Kidney tubule cell (primary cell): ENCODE data around the gene NOC2L.

Experiments
- DNase-seq: peaks from one replicate; pipeline ENCODE4 v3.0.0-alpha.2; 2018; ENCODE audit warnings: low spot score

The NOC2L gene

DNA sequence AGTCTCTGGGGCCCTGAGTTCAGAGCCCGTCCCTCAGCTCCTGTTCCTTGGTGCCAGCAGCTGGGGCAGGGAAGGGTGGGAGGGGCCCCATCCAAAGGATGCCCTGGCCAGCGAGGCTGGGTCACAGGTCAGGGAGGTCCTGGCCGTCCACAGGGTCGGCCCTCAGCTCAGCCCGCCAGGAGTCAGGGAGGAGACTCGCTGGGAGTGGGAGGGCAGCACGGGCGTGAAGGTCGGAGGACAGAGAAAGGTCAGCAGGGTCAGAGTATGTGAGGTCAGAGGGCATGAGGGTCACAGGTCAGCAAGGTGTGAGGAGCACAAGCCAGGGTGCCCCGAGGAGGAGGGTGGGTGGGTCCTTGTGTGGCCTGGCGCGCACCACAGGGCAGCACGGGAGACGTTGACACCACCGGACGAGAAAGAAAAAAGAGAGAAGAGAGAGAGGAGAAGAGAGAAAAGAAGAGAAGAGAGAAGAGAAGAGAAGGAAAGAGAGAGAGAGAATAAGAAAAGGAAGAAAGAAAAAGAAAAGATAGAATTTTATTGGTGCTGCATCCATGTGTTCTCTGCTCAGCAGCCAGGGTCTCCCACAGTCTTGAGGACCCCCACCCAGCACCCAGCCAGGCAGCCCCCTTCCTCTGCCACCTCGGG lies 15.8 kb upstream of the NOC2L start:
- no peak for DNase-seq

DNA sequence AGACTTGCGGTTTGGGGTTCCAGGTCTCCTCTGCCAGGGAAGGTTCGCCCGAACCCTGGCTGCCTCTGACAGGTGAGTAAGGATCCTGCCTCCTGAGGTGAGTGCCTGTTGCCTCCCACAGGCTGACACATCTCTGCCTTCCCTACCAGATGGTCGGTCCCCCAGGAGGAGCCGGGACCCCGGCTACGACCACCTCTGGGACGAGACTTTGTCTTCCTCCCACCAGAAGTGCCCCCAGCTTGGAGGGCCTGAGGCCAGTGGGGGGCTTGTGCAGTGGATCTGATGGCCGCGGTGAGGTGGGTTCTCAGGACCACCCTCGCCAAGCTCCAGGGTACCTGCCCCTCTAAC lies 15.2 kb upstream of the NOC2L start:
- no peak for DNase-seq

DNA sequence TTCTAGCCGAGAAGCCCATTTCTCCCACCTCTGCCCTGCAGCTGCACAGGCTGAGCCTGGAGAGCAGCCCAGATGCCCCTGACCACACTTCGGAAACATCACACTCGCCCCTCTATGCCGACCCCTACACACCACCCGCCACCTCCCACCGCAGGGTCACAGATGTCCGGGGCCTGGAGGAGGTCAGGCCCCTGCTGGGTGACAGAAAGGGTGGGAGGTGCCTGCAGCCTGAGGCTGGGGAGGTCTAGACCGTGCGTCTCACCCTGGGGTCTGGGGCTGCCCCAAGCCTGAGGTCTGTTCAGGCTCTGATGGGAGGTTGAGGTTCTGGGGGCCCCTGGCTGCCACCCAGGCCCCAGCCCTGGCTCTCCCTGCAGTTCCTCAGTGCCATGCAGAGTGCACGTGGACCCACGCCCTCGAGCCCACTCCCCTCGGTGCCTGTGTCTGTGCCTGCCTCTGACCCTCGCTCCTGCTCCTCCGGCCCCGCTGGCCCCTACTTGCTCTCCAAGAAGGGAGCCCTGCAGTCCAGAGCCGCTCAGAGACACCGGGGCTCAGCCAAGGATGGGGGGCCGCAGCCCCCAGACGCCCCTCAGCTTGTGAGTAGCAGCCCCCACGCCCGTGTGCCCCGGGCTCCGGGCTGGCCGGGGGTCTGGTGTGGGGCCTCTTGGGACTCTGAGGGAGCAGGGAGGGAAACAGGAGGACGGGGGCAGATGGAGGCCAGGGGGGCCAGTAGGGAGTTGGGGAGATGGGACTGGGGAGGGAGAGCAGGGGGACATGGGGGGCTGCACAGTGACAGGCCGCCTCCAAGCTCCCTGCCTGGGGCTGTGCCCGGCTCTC lies 14.6 kb upstream of the NOC2L start:
- no peak for DNase-seq

DNA sequence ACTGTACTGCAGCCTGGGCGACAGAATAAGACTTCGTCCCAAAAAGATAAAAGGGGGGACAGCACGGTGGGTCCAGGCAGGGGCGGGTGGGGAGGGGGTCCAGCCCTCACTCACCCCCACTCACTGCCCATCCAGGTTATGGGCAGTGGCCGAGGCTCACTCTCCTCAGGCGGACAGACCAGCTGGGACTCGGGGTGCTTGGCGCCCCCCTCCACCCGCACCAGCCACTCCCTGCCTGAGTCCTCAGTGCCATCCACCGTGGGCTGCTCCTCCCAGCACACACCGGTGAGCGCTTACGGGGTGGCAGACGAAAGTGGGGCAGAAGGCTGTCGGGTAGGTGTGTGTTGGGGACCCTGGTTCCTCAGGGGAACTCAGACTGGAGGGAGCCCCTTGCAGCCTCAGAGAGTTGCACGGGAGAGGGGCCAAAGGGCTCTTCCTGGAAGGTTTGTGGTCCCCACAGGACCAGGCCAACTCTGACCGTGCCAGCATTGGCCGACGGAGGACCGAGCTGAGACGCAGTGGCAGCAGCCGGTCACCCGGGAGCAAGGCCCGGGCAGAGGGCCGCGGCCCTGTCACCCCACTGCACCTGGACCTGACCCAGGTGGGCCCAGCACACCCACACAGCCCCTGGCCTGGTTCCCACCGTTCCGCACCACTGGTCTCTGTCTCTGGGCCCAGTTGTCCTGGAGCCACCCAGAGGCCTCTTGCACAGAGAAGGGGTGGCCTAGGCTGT lies 13.8 kb upstream of the NOC2L start:
- DNase-seq = no peak

DNA sequence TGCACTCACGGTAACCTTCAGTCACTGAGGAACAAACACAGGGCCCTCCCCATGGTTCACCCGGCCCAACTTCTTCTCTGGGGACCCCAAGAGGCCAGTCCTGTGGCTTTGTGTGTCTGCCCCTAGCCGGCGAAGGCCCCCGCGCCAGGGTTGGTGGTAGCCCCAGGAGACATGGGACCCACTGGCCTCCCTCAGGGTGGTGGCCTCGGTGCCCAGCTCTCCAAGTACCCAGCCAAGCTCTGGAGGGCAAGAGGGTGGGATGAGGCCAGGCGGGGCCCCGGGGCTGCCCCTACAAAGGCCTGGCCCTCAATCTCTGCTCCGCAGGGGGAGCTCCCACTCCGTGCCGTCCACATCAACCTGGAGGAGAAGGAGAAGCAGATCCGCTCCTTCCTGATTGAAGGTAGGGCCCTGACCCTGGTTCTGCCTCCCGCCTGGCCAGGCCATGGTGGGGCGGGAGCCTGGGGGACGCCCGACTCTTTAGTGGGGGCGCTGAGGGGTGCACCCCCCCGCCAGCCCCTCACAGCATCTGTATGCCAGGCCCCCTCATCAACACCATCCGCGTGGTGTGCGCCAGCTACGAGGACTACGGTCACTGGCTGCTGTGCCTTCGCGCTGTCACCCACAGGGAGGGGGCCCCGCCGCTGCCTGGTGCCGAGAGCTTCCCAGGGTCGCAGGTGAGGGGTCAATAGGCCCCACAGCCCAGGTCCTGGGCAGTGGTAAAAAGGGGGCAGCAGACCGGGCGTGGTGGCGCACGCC lies 12.9 kb upstream of the NOC2L start:
- DNase-seq = no peak

DNA sequence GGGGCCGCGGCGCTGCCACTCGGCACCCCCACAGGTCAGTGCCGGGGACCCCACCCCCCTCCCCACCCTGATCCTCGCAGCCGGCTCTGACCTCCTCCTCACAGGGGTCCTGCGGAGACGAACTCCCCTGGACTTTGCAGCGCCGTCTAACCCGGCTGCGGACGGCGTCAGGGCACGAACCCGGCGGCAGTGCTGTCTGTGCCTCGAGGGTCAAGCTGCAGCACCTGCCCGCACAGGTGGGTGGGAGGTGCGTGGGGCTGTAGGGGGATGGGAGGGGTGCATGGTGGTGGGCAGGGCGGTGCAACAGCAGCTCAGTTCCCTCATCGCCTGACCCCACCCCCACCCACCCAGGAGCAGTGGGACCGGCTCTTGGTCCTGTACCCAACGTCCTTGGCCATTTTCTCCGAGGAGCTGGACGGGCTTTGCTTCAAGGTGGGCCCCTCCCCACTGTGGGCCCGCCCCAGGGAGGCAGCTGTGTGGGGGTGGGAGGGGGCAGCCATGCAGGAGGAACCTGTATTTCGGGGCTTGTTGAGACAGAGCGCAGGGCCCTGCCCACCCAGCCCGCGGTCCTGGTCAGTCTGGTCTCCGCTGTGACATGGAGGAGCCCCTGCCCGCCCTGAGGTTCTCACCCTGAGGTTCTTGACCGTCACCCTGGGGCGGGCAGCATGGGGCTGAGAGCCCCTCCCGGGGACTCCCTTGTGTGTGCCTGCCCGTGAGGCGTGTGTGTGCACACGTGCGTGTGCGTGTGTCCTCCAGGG lies 12.1 kb upstream of the NOC2L start:
- no peak for DNase-seq

DNA sequence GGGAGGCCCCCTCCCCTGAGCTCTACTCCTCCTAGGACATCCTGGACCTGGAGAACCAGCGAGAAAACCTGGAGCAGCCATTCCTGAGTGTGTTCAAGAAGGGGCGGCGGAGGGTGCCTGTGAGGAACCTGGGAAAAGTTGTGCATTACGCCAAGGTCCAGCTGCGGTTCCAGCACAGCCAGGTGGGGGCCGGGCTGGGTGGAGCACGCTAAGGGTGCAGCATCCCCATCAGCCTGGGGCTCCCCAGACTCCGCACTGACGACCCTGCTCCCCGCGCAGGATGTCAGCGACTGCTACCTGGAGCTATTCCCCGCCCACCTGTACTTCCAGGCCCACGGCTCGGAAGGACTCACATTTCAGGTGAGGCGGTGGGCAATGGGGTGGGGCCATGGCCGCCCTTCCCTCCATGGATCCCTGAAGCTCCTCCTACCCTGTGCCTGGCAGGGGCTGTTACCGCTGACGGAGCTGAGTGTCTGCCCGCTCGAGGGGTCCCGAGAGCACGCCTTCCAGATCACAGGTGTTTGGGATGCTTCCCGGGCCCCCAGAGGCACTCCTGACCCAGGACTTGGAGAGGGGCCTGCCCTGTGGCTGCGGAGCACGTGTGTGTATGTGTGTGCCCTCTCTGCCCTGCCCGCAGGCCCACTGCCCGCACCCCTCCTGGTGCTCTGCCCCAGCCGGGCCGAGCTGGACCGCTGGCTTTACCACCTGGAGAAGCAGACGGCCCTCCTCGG lies 11.4 kb upstream of the NOC2L start:
- no peak for DNase-seq

DNA sequence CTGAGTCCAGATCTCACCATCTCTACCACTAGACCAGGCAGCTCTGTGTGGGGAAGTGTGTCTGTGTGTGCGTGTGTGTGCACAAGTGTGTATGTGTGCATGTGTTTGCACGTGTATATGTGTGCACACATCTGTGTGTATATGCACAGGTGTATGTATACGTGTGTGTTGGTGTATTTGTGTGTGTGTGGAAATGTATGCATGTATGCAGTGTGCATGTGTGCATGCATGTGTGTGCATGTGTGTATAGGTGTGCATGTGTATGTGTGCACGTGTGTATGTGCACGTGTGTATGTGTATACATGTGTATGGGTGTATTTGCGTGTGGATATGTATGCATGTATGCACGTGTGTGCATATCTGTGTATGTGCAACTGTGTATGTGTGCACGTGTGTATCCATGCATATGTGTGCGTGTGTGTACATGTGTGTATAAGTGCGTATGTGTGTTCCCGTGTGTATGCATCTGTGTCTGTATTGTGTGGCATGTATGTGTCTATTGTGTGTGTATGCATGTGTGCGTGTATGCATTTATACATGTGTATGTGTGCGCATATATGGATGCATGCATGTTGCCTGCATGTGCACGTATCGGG lies 10.3 kb upstream of the NOC2L start:
- DNase-seq = no peak

DNA sequence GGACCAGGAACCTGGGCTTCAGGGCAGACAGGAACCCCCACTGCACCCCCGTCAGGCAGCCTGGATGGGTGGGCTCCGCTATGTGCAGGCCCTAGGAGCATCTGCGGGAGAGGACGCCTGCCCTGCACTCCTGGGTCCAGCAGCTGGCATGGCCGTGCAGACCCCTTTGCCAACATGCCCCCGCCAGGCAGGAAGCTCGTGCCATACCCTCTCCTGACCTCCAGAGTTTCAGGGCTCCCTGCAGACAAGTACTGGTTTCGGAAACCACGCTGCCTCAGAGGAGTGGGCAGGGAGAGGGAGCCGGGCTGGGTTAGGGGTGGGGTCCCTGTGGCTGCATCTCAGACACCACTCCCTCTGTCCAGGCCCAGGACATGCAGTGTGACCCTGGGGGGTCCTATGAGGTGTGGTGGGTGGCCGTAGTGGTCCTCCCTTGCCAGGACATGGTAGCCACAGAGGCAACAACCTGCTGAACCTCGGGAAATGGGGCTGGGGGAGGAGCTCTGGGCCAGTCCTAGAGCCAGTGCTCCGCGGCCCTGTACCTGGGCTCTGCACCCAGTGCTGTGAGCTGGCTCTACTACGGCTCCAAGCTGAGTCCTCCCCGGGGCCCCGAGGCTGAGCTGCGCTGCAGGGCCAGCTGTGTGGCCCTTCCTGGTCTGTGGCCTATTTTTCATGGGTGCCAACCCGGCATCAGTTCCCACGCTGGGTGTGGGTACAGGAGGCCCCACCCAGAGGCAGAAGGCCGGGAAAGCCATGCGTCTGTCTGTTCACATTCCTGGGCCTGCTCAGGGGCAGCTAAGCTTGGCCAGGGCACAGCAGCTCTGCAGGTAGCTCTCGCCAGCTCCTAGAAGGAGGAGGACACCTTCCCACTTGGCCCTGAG lies 8.6 kb upstream of the NOC2L start:
- DNase-seq = peak; percentile 50

DNA sequence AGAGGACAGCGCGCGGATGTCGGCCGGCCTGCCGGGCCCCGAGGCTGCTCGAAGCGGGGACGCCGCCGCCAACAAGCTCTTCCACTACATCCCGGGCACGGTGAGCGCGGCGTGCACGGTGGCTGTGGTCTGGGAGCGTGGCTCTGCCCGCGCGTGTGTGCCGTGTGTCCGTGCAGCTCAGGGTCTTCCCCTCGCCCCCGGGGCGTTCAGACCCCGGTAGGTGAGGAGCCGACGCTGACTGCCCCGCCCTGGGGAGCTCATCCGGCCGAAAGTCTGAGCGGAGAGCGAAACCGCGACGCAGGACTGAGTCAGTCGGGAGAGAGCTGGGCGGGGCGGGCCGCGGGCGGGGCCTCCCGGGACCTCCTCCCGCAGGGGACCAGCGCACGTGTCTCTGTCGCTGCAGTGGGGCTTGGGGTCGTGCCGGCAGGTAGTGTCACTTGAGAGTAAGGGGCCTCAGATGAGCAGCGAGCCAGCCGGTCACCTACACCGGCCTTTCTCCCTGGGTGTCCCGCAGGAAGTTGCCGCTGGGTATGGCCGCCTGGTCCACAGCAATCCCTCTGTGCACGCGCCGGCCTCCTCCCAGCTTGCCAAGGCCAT lies 7.7 kb upstream of the NOC2L start:
- DNase-seq = peak; percentile 88

DNA sequence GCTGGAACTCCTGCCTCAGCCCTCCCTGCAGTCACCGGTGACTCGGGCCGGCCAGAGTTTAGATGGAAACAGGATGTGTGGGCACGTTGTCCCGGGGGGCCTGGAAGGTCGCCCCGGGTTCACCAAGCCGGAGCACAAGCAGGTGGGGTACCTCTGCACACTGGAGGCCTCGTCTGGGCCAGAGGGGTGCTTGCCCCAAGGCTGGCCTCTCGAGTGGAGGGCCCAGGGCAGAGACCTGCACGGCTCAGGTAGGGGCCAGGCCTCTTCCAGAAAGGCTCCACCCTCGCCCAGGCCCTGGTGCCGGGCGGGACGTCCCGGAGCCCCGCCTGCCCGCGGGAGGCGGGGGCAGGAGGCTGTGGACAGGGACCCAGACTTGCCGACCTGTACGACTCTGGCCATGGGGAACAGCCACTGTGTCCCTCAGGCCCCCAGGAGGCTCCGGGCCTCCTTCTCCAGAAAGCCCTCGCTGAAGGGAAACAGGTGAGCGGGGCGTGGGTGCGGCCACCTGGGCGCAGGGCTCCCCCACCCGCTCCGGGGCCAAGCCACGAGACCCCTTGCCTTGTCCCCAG lies 7.2 kb upstream of the NOC2L start, which contains the start of gene PLEKHN1:
PLEKHN1 (plus strand) TSS at position 348 of the 569 bp plus-strand sequence; CDS start at position 398, 50 bp downstream.
- DNase-seq = peak; percentile 89

DNA sequence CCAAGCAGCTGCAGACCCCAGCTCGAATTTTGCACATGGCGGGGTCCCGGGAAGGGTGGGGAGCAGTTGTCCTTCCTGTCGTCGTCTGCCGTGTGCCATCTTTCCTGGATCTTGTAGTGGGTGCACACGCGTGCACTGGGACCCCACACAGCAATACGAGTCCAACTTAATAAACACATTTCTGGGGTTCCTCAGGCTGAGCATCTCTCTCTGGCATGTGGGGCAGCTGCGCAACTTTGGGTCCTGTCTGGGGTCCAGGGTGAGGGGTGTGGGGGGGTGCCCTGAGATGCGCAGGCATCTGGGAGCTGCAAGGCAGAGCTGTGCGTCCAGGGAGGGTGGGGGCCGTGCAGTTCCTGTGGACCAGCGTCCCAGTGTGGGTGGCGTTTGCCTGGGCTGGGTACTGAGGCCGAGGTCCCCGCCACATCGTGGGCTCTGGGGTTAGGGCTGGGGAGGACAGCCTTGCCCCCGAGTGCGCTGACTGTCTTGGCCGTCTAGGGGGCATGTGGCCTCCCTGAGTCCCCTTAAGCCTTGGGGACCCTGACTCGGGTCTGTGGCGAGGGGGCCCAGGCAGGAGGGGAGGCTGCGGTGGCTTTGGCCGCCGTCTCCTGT lies 6.6 kb upstream of the NOC2L start:
- no peak for DNase-seq

DNA sequence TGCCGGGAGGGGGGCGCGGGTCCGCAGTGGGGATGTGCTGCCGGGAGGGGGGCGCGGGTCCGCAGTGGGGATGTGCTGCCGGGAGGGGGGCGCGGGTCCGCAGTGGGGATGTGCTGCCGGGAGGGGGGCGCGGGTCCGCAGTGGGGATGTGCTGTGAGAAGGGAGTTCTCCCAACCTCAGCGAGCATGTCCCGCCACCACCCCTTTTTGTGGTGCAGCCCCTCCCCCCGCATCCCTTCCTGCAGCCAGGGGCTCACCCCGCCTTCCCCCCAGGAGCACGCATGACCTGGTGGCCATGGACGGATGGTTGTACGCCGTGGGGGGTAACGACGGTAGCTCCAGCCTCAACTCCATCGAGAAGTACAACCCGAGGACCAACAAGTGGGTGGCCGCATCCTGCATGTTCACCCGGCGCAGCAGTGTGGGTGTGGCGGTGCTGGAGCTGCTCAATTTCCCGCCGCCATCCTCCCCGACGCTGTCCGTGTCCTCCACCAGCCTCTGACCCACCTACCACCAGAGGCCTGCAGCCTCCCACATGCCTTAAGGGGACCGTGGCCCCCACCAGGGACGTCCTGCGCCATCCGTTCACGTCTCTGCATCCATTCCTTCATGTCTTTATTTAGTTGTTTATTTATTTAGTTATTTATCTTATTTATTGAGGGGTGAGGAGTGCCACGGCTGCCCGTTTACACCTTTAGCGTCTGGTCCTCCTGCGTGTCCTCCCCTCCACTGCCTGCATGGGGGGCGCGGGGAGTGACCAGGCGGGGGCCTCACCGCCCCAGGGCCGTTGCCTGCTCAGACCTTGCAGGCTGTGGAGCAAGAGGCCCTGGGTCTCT lies 5.9 kb upstream of the NOC2L start:
- no peak for DNase-seq

DNA sequence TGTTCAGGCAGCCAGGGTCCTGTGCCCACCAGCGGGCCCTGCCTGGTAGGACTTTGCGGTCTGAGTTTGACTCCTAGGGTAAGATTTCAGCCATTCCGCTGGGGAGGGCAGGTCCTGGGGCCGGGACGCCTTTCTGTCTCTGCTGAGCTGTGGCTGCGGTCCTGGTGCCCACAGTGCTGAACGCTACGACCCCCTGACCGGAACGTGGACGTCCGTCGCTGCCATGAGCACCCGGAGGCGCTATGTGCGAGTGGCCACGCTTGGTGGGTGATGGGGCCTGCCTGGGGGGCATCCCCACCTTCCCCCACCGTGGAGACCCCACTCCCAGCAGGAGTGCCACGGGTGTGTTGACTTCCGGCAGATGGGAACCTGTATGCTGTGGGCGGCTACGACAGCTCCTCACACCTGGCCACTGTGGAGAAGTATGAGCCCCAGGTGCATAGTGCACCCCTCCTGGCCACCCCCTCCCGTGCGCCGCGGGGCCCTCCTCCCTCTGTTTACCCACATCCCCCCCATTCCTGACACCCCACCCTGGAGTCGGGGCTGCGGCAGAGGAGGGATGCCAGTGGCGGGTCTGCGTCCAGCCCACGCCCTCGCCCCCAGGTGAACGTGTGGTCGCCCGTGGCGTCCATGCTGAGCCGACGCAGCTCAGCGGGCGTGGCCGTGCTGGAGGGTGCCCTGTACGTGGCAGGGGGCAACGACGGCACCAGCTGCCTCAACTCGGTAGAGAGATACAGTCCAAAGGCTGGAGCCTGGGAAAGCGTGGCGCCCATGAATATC lies 4.9 kb upstream of the NOC2L start:
- no peak for DNase-seq

DNA sequence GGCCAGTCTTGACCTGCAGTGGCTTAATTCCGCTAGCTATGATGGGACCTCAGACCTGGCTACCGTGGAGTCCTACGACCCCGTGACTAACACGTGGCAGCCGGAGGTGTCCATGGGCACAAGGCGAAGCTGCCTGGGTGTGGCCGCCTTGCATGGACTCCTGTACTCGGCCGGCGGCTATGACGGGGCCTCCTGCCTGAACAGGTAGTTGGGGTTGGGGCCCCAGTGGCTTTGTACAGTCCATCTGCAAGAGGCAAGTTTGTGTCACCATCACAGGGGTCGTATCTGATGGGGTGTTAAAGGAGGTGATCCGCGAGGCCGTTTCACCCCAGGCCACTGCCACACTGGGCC lies 4.2 kb upstream of the NOC2L start:
- no peak for DNase-seq
